Measurements from ENCODE around the gene AGBL5. TPM values are rescaled to one million over a fixed set of nuclear protein-coding genes. Genes with fewer than 3 reads are reported as not detected.

Gene AGBL5
- total and polyA plus RNA-seq, 9 of the 15 experiments (the other 6 are each of a cell fraction or from before 2014, with no cell fraction given): 3.3 to 52.7 (median 26.2) TPM

DNA sequence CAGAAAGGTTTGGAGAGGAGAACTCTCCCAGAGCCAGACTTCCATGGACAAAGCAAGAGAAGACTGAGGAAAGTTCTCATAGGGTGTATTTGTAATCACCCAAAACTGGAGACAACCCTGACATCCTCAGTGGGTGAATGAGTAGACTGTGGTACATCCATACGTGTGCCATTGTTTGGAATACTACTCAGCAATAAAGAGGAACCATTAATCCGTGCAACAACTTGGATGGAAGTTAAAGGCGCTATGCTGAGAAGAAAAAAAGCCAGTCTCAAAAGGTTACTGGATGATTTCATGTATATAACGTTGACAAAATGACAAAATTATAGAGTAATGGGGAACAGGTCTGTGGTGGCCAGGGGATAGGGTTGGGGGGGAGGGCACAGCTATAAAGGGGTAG is 42.8 kb upstream of the AGBL5 start (continued):
- TF ChIP-seq ZNF740 (CRISPR knock-in tag; IDR thresholded peaks at IDR 0.05) (no peak), ZNF740 (tag; IDR thresholded peaks at IDR 0.05) (peak in 1 of 2 experiments; percentile 26; a peak in 1 of 4 replicates), ZNF146 (CRISPR knock-in tag; IDR thresholded peaks at IDR 0.05; ENCODE audit: unreplicated experiment) (peak; percentile 92), RBM25 (IDR thresholded peaks at IDR 0.05; ENCODE audit: low read depth, low read length, severe bottlenecking) (peak; percentile 52), PTTG1 (tag; IDR thresholded peaks at IDR 0.05; ENCODE audit: low read depth) (peak; percentile 41; the same call in 1 of the 2 replicates), ELF1 (tag; IDR thresholded peaks at IDR 0.05) (0 out of 2 replicates have a peak, but pooled peaks have one; percentile 13), PTRF (tag; IDR thresholded peaks at IDR 0.05) (0 out of 2 replicates have a peak, but pooled peaks have one; percentile 38), HDAC2 (IDR thresholded peaks at IDR 0.05) (peak; percentile 15; the same call in 1 of the 2 replicates), KDM1A (IDR thresholded peaks at IDR 0.05) (peak in 1 of 2 experiments; percentile 50; a peak in 2 of 4 replicates), MAZ (CRISPR knock-in tag; conservative IDR thresholded peaks at IDR 0.05 in 1 of 2, IDR thresholded peaks at IDR 0.05 in 1 of 2) (0 out of 4 replicates have a peak, but pooled peaks of 1 of the 2 experiments have one; percentile 54)

GRCh38 chr2:27009083-27009482 is 42.4 kb upstream of the AGBL5 start:
- H3K27ac ChIP-seq (ENCODE audit: extremely low read depth, low read depth, low read length): no peak overlapping the region
- H3K79me2 ChIP-seq (ENCODE audit: control insufficient read depth, insufficient read depth, low read length): peaks cover 67% of the 10 kb centered on the region
- H2AFZ ChIP-seq (ENCODE audit: low read depth, low read length): no peak overlapping the region
- ATAC-seq (no peak), FAIRE-seq (no peak), DNase-seq (ENCODE audit: extremely low read depth in 1 of 4, low spot score in 3 of 4) (no peak)
- CTCF ChIA-PET (ENCODE audit: low intra/inter-chr PET ratio): no interaction called here
- H3K36me3 ChIP-seq (ENCODE audit: control insufficient read depth, insufficient read depth, low read length): peaks cover 3% of the 10 kb centered on the region; the same call in 1 of the 3 replicates
- peaks cover 35 to 90% of the 10 kb centered on the region in 2 experiments for H3K4me1 ChIP-seq (replicated peaks in 1 of 2; ENCODE audit: control insufficient read depth in 2 of 2, insufficient read depth in 2 of 2, low read length in 2 of 2)
- POLR2A ChIA-PET: interaction anchor here (0.6 to 1.2 kb wide), 9 partner anchors 11 to 1855 kb away, joined by 3 to 7 read pairs (median 4); no protein-coding TSS in a partner anchor
- H3K4me2 ChIP-seq (ENCODE audit: insufficient read depth, low read length): no peak overlapping the region
- H3K9me1 ChIP-seq (ENCODE audit: control insufficient read depth, insufficient read depth, low read length): no peaks in the 10 kb centered on the region
- H3K9me3 ChIP-seq (replicated peaks; ENCODE audit: control insufficient read depth, insufficient read depth, low read depth, low read length): no peaks in the 10 kb centered on the region
- no peaks in the 10 kb centered on the region for H3K27me3 ChIP-seq (ENCODE audit: control insufficient read depth in 2 of 2, insufficient read depth in 2 of 2, low read length in 2 of 2)
- no peak overlapping the region for H3K4me3 ChIP-seq
- intact Hi-C loops (cut with micrococcal nuclease): no loop called here
- no peaks in the 10 kb centered on the region for H4K20me1 ChIP-seq (replicated peaks; ENCODE audit: control insufficient read depth, insufficient read depth, low read length)
- H3K9ac ChIP-seq (ENCODE audit: insufficient read depth in 1 of 2, low read depth in 2 of 2, low read length in 2 of 2): no peak overlapping the region
- BruUV-seq (replicated peaks): no TSS peak
- in situ Hi-C loops (cut with MboI): no loop called here
- TF ChIP-seq ARID2 (IDR thresholded peaks at IDR 0.05) (no peak), FOXP1 (CRISPR knock-in tag; IDR thresholded peaks at IDR 0.05) (no peak), NFE2 (IDR thresholded peaks at IDR 0.05; ENCODE audit: low read depth) (no peak), FOXA1 (IDR thresholded peaks at IDR 0.05; ENCODE audit: borderline replicate concordance) (no peak), KLF6 (CRISPR knock-in tag; IDR thresholded peaks at IDR 0.05; ENCODE audit: borderline replicate concordance) (no peak), MCM7 (IDR thresholded peaks at IDR 0.05) (no peak), EP300 (IDR thresholded peaks at IDR 0.05; ENCODE audit: low read length) (no peak)
- TF ChIP-seq, protein P1, sequence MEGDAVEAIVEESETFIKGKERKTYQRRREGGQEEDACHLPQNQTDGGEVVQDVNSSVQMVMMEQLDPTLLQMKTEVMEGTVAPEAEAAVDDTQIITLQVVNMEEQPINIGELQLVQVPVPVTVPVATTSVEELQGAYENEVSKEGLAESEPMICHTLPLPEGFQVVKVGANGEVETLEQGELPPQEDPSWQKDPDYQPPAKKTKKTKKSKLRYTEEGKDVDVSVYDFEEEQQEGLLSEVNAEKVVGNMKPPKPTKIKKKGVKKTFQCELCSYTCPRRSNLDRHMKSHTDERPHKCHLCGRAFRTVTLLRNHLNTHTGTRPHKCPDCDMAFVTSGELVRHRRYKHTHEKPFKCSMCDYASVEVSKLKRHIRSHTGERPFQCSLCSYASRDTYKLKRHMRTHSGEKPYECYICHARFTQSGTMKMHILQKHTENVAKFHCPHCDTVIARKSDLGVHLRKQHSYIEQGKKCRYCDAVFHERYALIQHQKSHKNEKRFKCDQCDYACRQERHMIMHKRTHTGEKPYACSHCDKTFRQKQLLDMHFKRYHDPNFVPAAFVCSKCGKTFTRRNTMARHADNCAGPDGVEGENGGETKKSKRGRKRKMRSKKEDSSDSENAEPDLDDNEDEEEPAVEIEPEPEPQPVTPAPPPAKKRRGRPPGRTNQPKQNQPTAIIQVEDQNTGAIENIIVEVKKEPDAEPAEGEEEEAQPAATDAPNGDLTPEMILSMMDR (IDR thresholded peaks at IDR 0.05 in 2 of 3, conservative IDR thresholded peaks at IDR 0.05 in 1 of 3; ENCODE audit: insufficient read depth in 2 of 3, low read depth in 1 of 3, low read length in 3 of 3): no peak
